Colonic mucosa (tissue), 4 donors: Measurements from ENCODE around the gene MBD3L4. TPM values are rescaled to one million over a fixed set of nuclear protein-coding genes. Genes with fewer than 3 reads are reported as not detected.
"Not testable (repeated sequence)": the region's sequence is repeated elsewhere in the genome, so short reads cannot be mapped to it uniquely, and the experiment has no call there.

ENCODE experiments used
- DNase-seq: peaks from one replicate; pipeline ENCODE4 v3.0.0-alpha.2; 2020
- H3K27ac ChIP-seq: fragments of 200-600 bp; one replicate; pipeline ENCODE4 v1.8.0; 2021
- H3K27me3 ChIP-seq: fragments of 200-600 bp; one replicate; pipeline ENCODE4 v1.8.0; 2021
- H3K36me3 ChIP-seq: fragments of 200-600 bp; one replicate; pipeline ENCODE4 v1.8.0; 2021
- H3K4me1 ChIP-seq: fragments of 200-600 bp; one replicate; pipeline ENCODE4 v1.8.0; 2021; ENCODE audit warnings: mild to moderate bottlenecking
- H3K4me3 ChIP-seq: fragments of 200-600 bp; one replicate; pipeline ENCODE4 v1.8.0; 2021
- H3K9ac ChIP-seq, 2 donors: one replicate each; pipeline ENCODE4 v1.7.0; 2013; ENCODE audit warnings: control low read depth in 2 of 2, low read depth in 2 of 2, low read length in 2 of 2
- H3K9me3 ChIP-seq: fragments of 200-600 bp; one replicate; pipeline ENCODE4 v1.8.0; 2021
- intact Hi-C: fragments of 100-400 bp; cut with DNase I; formaldehyde crosslinking; loops from one replicate; pipeline ENCODE4 v1.14.1; 2022
- total RNA-seq, 2 donors: library from RNA; stranded (reverse); fragmentation: NEBNext Ultra II Directional in 1 of 2; extraction: Animal tissue kit (Norgen Biotek cat#: 25700) in 1 of 2; gene quantifications; one replicate each; pipeline ENCODE4 v1.2.1, GENCODE V29; 2021
- TF ChIP-seq, protein P1 (sequence below): fragments of 200-600 bp; IDR thresholded peaks from one replicate; pipeline ENCODE4 v1.8.0; 2022; ENCODE audit warnings: antibody characterized with exemption, mild to moderate bottlenecking
- donor health status: healthy.
- donor health status: DM: no; HTN: no; CAD: no.
- donor health status: DM: no; HTN: no; CAD: no.

Gene MBD3L4
- total RNA-seq, 2 donors from 2014 or later: not detected

DNA sequence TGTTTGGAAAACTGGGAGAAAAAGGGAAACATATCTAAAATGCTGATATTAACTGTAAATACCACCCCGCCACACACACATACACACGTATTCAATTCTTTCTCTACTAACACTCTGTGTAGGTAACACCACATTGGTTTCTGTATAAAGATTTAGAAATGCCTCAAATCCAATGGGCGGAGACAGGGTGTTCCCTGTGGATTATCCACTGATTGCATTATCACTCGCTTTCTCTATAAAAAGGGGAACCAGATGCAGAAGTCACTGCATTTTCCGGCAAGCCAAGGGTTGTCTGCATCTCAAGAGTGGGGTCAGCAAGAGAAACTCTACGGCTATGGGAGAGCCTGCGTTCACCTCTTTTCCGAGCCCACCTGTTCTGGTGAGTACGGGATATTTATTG is 9.7 kb downstream of the MBD3L4 start, which contains the start of gene MBD3L5:
TSS of gene MBD3L5 (plus strand) at position 301 of the 400 bp plus-strand sequence. CDS start at position 335, 34 bp downstream.
- intact Hi-C loops, DNase-seq, H3K4me1 ChIP-seq, H3K36me3 ChIP-seq, H3K9me3 ChIP-seq, H3K4me3 ChIP-seq, H3K9ac ChIP-seq, H3K27me3 ChIP-seq, H3K27ac ChIP-seq: not testable (repeated sequence)

DNA sequence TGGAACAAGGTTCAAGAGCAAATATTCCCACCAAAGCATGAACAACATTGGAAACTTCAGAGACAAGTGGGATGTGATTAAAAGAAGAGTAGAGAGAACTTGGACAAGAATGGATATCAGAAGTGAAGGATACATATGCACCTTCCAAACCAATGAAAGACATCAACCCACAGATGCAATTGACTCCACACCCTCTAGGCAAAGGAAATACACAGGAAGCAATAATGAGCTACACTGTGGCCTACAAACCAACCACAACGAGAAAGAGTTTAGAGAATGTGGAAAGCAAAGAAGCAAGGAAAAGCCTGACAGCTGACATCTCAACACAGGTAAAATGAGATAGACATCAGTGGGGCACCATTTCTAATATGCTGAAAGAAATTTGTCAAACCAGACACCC is 11.2 kb downstream of the MBD3L4 start:
- H3K4me1 ChIP-seq, H3K4me3 ChIP-seq, H3K9me3 ChIP-seq, intact Hi-C loops, H3K27me3 ChIP-seq, H3K27ac ChIP-seq, H3K36me3 ChIP-seq, DNase-seq, H3K9ac ChIP-seq: not testable (repeated sequence)

DNA sequence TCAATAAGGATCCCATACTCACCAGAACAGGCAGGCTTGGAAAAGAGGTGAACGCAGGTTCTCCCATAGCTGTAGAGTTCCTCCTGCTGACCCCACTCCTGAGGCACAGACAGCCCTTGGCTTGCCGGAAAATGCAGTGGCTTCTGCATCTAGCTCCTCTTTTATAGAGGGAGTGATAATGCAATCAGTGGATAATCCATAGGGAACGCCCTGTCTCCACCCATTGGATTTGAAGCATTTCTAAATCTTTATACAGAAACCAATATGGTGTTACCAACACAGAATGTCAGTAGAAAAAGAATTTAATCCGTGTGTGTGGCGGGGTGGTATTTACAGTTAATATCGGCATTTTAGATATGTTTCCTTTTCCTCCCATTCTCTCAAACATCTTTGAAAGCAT is 18.6 kb downstream of the MBD3L4 start, which contains the start of gene MBD3L2B:
TSS of gene MBD3L2B (minus strand) at position 101 of the 400 bp plus-strand sequence. CDS start at position 67, 34 bp downstream.
- H3K9me3 ChIP-seq, intact Hi-C loops, H3K4me1 ChIP-seq, H3K36me3 ChIP-seq, H3K9ac ChIP-seq, DNase-seq, H3K4me3 ChIP-seq, H3K27me3 ChIP-seq, H3K27ac ChIP-seq: not testable (repeated sequence)

DNA sequence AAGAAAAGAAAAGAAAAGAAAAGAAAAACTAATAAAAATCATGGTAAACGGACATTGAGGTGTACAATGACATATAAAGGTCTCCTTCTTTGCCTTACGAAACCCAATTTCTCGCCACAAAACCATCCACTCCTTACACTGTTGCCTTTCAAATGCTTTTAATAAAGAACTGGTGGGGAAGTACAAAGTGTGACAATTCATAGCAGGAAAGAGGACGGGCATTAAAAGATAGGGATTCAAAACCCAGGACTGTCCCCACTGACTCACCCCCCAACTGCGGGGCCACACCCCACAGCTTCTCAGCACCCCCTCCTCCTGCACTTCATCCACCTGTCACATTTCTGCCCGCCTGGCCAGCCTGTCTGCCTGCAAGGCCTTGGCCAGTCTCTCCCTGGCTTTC is 21.2 kb downstream of the MBD3L4 start:
- no peaks in the 10 kb centered on the region for H3K9me3 ChIP-seq
- TF ChIP-seq, protein P1, sequence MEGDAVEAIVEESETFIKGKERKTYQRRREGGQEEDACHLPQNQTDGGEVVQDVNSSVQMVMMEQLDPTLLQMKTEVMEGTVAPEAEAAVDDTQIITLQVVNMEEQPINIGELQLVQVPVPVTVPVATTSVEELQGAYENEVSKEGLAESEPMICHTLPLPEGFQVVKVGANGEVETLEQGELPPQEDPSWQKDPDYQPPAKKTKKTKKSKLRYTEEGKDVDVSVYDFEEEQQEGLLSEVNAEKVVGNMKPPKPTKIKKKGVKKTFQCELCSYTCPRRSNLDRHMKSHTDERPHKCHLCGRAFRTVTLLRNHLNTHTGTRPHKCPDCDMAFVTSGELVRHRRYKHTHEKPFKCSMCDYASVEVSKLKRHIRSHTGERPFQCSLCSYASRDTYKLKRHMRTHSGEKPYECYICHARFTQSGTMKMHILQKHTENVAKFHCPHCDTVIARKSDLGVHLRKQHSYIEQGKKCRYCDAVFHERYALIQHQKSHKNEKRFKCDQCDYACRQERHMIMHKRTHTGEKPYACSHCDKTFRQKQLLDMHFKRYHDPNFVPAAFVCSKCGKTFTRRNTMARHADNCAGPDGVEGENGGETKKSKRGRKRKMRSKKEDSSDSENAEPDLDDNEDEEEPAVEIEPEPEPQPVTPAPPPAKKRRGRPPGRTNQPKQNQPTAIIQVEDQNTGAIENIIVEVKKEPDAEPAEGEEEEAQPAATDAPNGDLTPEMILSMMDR: no peak
- H3K9ac ChIP-seq: no peak overlapping the region

DNA sequence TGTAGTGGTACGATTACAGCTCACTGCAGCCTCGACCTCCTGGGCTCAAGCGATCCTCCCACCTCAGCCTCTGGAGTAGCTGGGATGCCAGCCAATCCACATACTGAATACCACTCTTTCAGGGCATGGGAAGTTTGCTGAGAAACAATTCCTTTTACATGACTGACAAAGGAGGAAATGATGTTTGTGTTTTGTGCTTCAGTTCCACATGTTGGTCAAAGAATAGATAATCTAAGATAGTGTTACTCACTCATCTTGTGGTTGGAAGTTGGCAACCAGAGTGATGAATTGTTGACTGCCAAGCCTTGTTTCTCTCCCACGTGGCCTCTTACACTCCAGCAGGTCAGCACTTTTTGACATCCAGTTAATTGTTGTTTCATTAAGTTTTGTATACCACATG is 26.3 kb downstream of the MBD3L4 start:
- no peaks in the 10 kb centered on the region for H3K27me3 ChIP-seq
- H3K9ac ChIP-seq: no peak overlapping the region
- no peaks in the 10 kb centered on the region for H3K4me1 ChIP-seq
- peak; percentile 3 for DNase-seq
- no peak overlapping the region for H3K4me3 ChIP-seq
- intact Hi-C loops: no loop called here
- H3K27ac ChIP-seq: no peak overlapping the region
- TF ChIP-seq, protein P1: no peak
- H3K9me3 ChIP-seq: no peaks in the 10 kb centered on the region
- no peaks in the 10 kb centered on the region for H3K36me3 ChIP-seq

More for the DNA sequence above, 21.2 kb downstream of the MBD3L4 start:
- no peak overlapping the region for H3K4me3 ChIP-seq
- H3K36me3 ChIP-seq: no peaks in the 10 kb centered on the region
- DNase-seq: no peak
- no peaks in the 10 kb centered on the region for H3K4me1 ChIP-seq
- H3K27ac ChIP-seq: no peak overlapping the region
- intact Hi-C loops: no loop called here
- H3K27me3 ChIP-seq: no peaks in the 10 kb centered on the region

DNA sequence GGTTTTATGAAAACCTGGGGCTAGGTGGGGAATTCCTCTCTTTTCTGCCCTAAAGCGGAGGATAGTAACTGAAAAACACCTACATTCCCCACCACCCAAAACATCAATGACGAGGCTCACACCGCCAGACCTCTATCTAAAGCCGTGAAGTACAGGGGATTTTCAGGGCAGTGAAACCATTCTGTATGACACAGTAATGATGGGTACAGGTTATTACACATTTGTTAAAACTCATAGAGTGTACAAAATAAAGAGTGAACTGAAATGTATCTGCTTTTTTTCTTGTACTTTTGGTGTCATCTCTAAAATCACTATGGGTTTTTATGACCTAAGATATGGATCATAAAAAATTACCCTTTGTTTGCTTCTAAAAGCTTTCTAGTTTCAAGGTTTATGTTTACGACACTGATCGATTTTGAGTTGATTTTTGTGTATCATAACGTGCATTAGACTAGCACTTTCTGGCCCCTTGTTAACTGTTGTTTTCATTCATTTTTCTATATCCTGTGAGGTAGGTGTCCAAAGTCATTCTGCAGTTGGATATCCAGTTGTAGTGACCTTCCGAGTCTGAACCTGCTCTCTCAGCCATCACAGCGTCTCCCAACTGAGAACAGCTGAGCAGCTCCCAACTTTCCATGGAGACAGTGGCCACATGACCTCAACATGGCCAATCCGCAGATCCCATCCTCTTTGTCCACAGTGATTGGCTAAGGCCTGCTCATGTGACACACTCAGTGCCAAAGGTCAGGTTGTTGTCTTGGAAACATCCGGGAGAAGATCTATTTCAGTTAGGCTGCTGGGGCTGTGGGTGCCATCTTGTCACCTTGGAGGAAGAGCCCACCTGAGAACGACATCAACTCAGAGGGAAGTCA is 29.0 kb downstream of the MBD3L4 start:
- intact Hi-C loops: no loop called here
- DNase-seq: peak; percentile 4
- H3K27me3 ChIP-seq: no peaks in the 10 kb centered on the region
- no peaks in the 10 kb centered on the region for H3K9me3 ChIP-seq
- no peak overlapping the region for H3K4me3 ChIP-seq
- H3K36me3 ChIP-seq: no peaks in the 10 kb centered on the region
- no peak overlapping the region for H3K9ac ChIP-seq
- no peak overlapping the region for H3K27ac ChIP-seq
- H3K4me1 ChIP-seq: no peaks in the 10 kb centered on the region
- TF ChIP-seq, protein P1: no peak

DNA sequence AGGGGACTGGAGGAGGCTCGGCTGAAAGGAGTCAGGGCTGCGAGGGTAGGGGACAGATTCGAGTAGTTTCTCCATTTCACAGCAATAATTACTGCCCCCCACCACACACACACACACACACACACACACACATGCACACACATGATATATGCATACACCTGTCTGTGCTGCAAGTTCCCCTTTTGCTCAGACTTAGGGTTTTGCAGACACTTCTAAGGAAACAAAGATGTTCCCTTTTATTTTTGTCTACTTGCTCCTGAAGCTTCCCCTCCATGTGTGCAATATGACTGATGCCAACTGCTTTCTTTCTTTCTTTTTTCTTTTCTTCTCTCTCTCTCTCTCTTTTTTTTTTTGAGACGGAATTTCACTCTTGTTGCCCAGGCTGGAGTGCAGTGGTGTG is 32.1 kb downstream of the MBD3L4 start:
- Histone ChIP-seq H3K9me3 (no peaks in the 10 kb centered on the region), H3K36me3 (no peaks in the 10 kb centered on the region), H3K4me1 (no peaks in the 10 kb centered on the region), H3K9ac (no peak overlapping the region), H3K27me3 (no peaks in the 10 kb centered on the region), H3K27ac (no peak overlapping the region), H3K4me3 (no peak overlapping the region)
- no peak for DNase-seq
- TF ChIP-seq, protein P1: no peak
- intact Hi-C loops: no loop called here
